WTC11 (cell line): ENCODE measurements around the gene COL2A1. TPM values are rescaled to one million over a fixed set of nuclear protein-coding genes. Genes with fewer than 3 reads are reported as not detected.

Experiments used
- ATAC-seq: fragments of 200-7000 bp; cut with Tn5 transposase; 2 replicates; pipeline ENCODE4 v1.10.0; 2021; ENCODE audit warnings: mild to moderate bottlenecking, moderate library complexity
- CTCF ChIA-PET: fragments of 300-600 bp; sonication (Branson Sonifier 250); formaldehyde crosslinking; loops from one replicate; lab custom pipeline; 2021; ENCODE audit warnings: antibody characterized with exemption; lab: Charles Lee
- POLR2A ChIA-PET: fragments of 350-600 bp; sonication (Branson Sonifier 250); formaldehyde crosslinking; loops from one replicate; lab custom pipeline; 2021; ENCODE audit warnings: antibody characterized with exemption; lab: Charles Lee
- DNase-seq: peaks from one replicate; pipeline ENCODE4 v3.0.0; 2021; ENCODE audit warnings: low spot score
- H3K27ac Mint-ChIP-seq: 2 replicates; pipeline ENCODE4 v1.8.0; 2021; ENCODE audit warnings: mixed read lengths
- H3K27me3 Mint-ChIP-seq: 2 replicates; pipeline ENCODE4 v1.8.0; 2021; ENCODE audit warnings: low read depth, mild to moderate bottlenecking, moderate library complexity, mixed read lengths
- H3K36me3 Mint-ChIP-seq: 2 replicates; pipeline ENCODE4 v1.8.0; 2021; ENCODE audit warnings: mixed read lengths
- H3K4me1 Mint-ChIP-seq: 2 replicates; pipeline ENCODE4 v1.8.0; 2022; ENCODE audit warnings: mixed read lengths
- H3K4me3 Mint-ChIP-seq: 2 replicates; pipeline ENCODE4 v1.8.0; 2021; ENCODE audit warnings: mild to moderate bottlenecking, moderate library complexity, mixed read lengths
- H3K9me3 Mint-ChIP-seq: 2 replicates; pipeline ENCODE4 v1.8.0; 2021; ENCODE audit warnings: mixed read lengths
- CREB1 ChIP-seq: sonication (generic); formaldehyde crosslinking; IDR thresholded peaks from 2 replicates; pipeline ENCODE4 v1.8.0; 2023; ENCODE audit warnings: mild to moderate bottlenecking, missing genetic modification reagents
- E2F4 ChIP-seq: sonication (generic); formaldehyde crosslinking; IDR thresholded peaks from 2 replicates; pipeline ENCODE4 v1.8.1; 2022; ENCODE audit warnings: low read depth, mild to moderate bottlenecking, moderate library complexity, missing genetic modification reagents, borderline replicate concordance
- E2F5 ChIP-seq: sonication (generic); formaldehyde crosslinking; IDR thresholded peaks from 2 replicates; pipeline ENCODE4 v1.8.1; 2022; ENCODE audit warnings: mild to moderate bottlenecking, moderate library complexity, missing genetic modification reagents
- ELF4 ChIP-seq: sonication (generic); formaldehyde crosslinking; IDR thresholded peaks from 2 replicates; pipeline ENCODE4 v1.8.1; 2022; ENCODE audit warnings: low read depth, mild to moderate bottlenecking, moderate library complexity, missing genetic modification reagents
- ESRRA ChIP-seq: sonication (generic); formaldehyde crosslinking; IDR thresholded peaks from 2 replicates; pipeline ENCODE4 v1.8.1; 2022; ENCODE audit warnings: mild to moderate bottlenecking, missing genetic modification reagents, borderline replicate concordance
- GRHL2 ChIP-seq: fragments of 250-450 bp; sonication (Bioruptor Pico); IDR thresholded peaks from 2 replicates; pipeline ENCODE4 v1.8.0; 2022; ENCODE audit warnings: mild to moderate bottlenecking, moderate library complexity; ENCODE audit not compliant: insufficient replicate concordance, severe bottlenecking
- HMGA2 ChIP-seq: fragments of 250-450 bp; sonication (Bioruptor Pico); IDR thresholded peaks from 2 replicates; pipeline ENCODE4 v1.4.0; 2021; ENCODE audit warnings: mild to moderate bottlenecking, moderate library complexity
- HMGXB4 ChIP-seq: sonication (generic); formaldehyde crosslinking; IDR thresholded peaks from 2 replicates; pipeline ENCODE4 v1.8.1; 2023; ENCODE audit warnings: mild to moderate bottlenecking, moderate library complexity, missing genetic modification reagents
- KAT7 ChIP-seq: sonication (generic); formaldehyde crosslinking; IDR thresholded peaks from 2 replicates; pipeline ENCODE4 v1.8.1; 2023; ENCODE audit warnings: missing genetic modification reagents, mild to moderate bottlenecking, borderline replicate concordance
- MXD4 ChIP-seq: fragments of 250-450 bp; sonication (Bioruptor Pico); IDR thresholded peaks from 2 replicates; pipeline ENCODE4 v1.8.0; 2021; ENCODE audit warnings: mild to moderate bottlenecking, moderate library complexity, borderline replicate concordance
- NFYB ChIP-seq: sonication (generic); formaldehyde crosslinking; conservative IDR thresholded peaks from 2 replicates; pipeline ENCODE4 v1.8.0; 2022; ENCODE audit warnings: low read depth, missing genetic modification reagents
- NR2C2 ChIP-seq: sonication (generic); formaldehyde crosslinking; IDR thresholded peaks from 2 replicates; pipeline ENCODE4 v1.8.0; 2022; ENCODE audit warnings: mild to moderate bottlenecking, missing genetic modification reagents
- RORB ChIP-seq: fragments of 250-450 bp; sonication (Bioruptor Pico); IDR thresholded peaks from 2 replicates; pipeline ENCODE4 v1.9.0; 2021; ENCODE audit warnings: mild to moderate bottlenecking
- TP53 ChIP-seq: sonication (generic); formaldehyde crosslinking; IDR thresholded peaks from 2 replicates; pipeline ENCODE4 v1.8.1; 2023; ENCODE audit warnings: mild to moderate bottlenecking, missing genetic modification reagents
- ZNF232 ChIP-seq: sonication (generic); formaldehyde crosslinking; IDR thresholded peaks from 2 replicates; pipeline ENCODE4 v1.8.0; 2022; ENCODE audit warnings: mild to moderate bottlenecking, missing genetic modification reagents
- ZNF317 ChIP-seq: sonication (generic); formaldehyde crosslinking; IDR thresholded peaks from 2 replicates; pipeline ENCODE4 v1.8.1; 2023; ENCODE audit warnings: low read depth, mild to moderate bottlenecking, moderate library complexity, missing genetic modification reagents, borderline replicate concordance
- ZSCAN18 ChIP-seq: fragments of 250-450 bp; sonication (Bioruptor Pico); IDR thresholded peaks from 2 replicates; pipeline ENCODE4 v2.1.2; 2022; ENCODE audit warnings: mild to moderate bottlenecking, moderate library complexity
- total RNA-seq: library from RNA; stranded (reverse); gene quantifications from 3 replicates; pipeline ENCODE4 v1.2.3, GENCODE V29; 2021
- TF ChIP-seq, protein P1 (sequence below): sonication (generic); formaldehyde crosslinking; IDR thresholded peaks from 2 replicates; pipeline ENCODE4 v1.8.0; 2023; ENCODE audit warnings: missing genetic modification reagents
- TF ChIP-seq, protein P2 (sequence below): sonication (generic); formaldehyde crosslinking; IDR thresholded peaks from 2 replicates; pipeline ENCODE4 v1.8.0; 2022; ENCODE audit warnings: mild to moderate bottlenecking, missing genetic modification reagents

COL2A1 gene
- total RNA-seq, 1 experiment from 2014 or later, result 20.9 TPM

DNA sequence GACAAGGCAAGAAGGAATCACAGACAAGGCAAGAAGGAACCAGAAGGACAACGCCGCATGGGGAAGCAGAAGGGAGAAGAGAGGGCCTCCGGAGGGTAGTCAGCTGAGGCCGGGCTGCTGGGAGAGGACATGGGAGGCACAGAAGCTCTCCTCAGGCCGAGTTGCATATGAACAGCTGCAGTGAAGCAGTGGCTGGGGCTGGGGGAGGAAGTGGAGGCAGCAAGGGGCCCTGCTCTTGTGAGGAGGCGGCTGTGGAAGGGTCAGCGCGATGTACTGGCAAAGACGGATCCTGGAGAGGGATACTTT is 62.8 kb downstream of the COL2A1 start:
- H3K9me3 Mint-ChIP-seq, result no peaks in the 10 kb centered on the region
- no peak for ATAC-seq
- ChIA-PET CTCF (interaction anchor here (1.0 to 3.2 kb wide), 6 partner anchors 10 to 241 kb away, joined by 3 to 34 read pairs (median 8); partner anchors contain the start of genes COL2A1 and VDR), POLR2A (no interaction called here)
- no peaks in the 10 kb centered on the region for H3K36me3 Mint-ChIP-seq
- DNase-seq, result no peak
- peaks cover 14% of the 10 kb centered on the region for H3K4me1 Mint-ChIP-seq
- H3K27me3 Mint-ChIP-seq, result peaks cover 28% of the 10 kb centered on the region
- no peak overlapping the region for H3K4me3 Mint-ChIP-seq
- no peak for TF ChIP-seq ZNF232
- TF ChIP-seq HMGXB4 (CRISPR knock-in tag), result no peak
- no peak overlapping the region for H3K27ac Mint-ChIP-seq

DNA sequence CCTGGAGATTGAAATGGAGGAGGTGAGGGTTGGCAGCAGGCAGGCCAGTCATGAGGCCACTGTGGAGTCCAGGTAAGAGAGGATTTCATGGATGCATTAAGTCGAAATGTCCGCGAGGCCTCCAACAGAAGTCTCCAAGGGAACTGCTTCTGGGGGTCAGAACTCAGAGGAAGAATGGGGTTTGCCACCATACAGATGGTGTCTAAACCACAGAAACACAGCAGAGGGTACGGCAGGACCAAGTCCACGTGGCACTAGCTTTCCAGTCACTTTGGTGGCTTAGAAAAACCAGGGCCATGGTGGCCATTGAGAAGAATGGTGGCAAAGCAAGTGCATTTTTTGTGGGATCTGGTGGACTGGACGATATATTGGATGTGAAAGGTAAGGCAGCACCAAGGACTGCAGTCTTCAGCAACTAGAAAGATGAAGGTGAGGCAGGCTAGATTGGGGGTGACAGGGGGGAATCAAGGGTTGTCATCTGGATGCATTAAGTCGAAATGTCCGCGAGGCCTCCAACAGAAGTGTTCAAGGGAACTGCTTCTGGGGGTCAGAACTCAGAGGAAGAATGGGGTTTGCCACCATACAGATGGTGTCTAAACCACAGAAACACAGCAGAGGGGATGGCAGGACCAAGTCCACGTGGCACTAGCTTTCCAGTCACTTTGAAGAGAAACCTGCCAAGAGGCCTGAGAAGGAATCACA is 63.4 kb downstream of the COL2A1 start:
- H3K27me3 Mint-ChIP-seq, result peaks cover 27% of the 10 kb centered on the region
- no peak overlapping the region for H3K4me3 Mint-ChIP-seq
- DNase-seq (no peak), ATAC-seq (no peak)
- H3K36me3 Mint-ChIP-seq, result no peaks in the 10 kb centered on the region
- no peak for TF ChIP-seq ESRRA (CRISPR knock-in tag)
- no peak for TF ChIP-seq TP53
- no peak for TF ChIP-seq GRHL2 (CRISPR knock-in tag)
- no peak for TF ChIP-seq NR2C2
- no peak for TF ChIP-seq ZSCAN18 (CRISPR knock-in tag)
- no peak for TF ChIP-seq HMGA2 (CRISPR knock-in tag)
- TF ChIP-seq, protein P1, sequence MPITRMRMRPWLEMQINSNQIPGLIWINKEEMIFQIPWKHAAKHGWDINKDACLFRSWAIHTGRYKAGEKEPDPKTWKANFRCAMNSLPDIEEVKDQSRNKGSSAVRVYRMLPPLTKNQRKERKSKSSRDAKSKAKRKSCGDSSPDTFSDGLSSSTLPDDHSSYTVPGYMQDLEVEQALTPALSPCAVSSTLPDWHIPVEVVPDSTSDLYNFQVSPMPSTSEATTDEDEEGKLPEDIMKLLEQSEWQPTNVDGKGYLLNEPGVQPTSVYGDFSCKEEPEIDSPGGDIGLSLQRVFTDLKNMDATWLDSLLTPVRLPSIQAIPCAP (CRISPR knock-in tag), result no peak
- no peak for TF ChIP-seq ELF4 (CRISPR knock-in tag)
- TF ChIP-seq, protein P2, sequence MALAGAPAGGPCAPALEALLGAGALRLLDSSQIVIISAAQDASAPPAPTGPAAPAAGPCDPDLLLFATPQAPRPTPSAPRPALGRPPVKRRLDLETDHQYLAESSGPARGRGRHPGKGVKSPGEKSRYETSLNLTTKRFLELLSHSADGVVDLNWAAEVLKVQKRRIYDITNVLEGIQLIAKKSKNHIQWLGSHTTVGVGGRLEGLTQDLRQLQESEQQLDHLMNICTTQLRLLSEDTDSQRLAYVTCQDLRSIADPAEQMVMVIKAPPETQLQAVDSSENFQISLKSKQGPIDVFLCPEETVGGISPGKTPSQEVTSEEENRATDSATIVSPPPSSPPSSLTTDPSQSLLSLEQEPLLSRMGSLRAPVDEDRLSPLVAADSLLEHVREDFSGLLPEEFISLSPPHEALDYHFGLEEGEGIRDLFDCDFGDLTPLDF (CRISPR knock-in tag), result no peak
- no peak for TF ChIP-seq E2F4 (CRISPR knock-in tag)
- no peak for TF ChIP-seq NFYB
- no peak for TF ChIP-seq E2F5 (CRISPR knock-in tag)
- TF ChIP-seq RORB, result no peak
- no peak for TF ChIP-seq MXD4
- TF ChIP-seq KAT7 (CRISPR knock-in tag), result no peak
- no peak for TF ChIP-seq CREB1 (CRISPR knock-in tag)
- TF ChIP-seq ZNF317 (CRISPR knock-in tag), result no peak
- CTCF ChIA-PET, result interaction anchor here (1.5 to 3.2 kb wide), 4 partner anchors 36 to 242 kb away, joined by 6 to 34 read pairs (median 11); partner anchors contain the start of gene VDR
- no peak overlapping the region for H3K27ac Mint-ChIP-seq
- POLR2A ChIA-PET, result no interaction called here
- H3K4me1 Mint-ChIP-seq, result peaks cover 14% of the 10 kb centered on the region
- no peaks in the 10 kb centered on the region for H3K9me3 Mint-ChIP-seq
